Measurements from ENCODE around the gene ZNF577. TPM values are rescaled to one million over a fixed set of nuclear protein-coding genes. Genes with fewer than 3 reads are reported as not detected.

ZNF577 gene
- total RNA-seq, 1 donor from 2014 or later = 9.3 TPM

DNA sequence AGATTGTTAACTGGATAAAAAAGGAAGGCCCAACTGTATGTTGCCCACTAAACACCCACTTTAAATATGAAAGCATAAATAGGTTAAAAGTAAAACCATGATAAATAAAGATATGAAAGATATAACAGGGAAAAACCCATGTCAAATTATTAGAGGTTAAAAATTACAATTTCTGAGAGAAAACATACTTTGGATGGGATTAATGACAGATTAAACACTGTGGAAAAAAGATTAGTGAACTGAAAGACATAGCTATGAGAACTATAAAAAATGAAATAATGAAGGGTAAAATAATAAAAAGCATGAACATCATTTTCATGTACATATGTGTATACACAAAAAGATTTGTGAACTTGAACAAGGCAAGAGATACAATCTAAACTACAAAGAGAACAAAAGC lies 2.2 kb upstream of the ZNF577 start:
- Mint-ChIP-seq H3K27me3 (ENCODE audit: unreplicated experiment) (no peaks in the 10 kb centered on the region), H3K36me3 (ENCODE audit: low read depth, unreplicated experiment) (peaks cover 72% of the 10 kb centered on the region), H3K27ac (ENCODE audit: unreplicated experiment) (no peak overlapping the region), H3K4me3 (ENCODE audit: unreplicated experiment) (peak overlapping the region; percentile 64), H3K4me1 (ENCODE audit: unreplicated experiment) (peaks cover 4% of the 10 kb centered on the region), H3K9me3 (ENCODE audit: unreplicated experiment) (peaks cover 29% of the 10 kb centered on the region)
- TF ChIP-seq, protein P1, sequence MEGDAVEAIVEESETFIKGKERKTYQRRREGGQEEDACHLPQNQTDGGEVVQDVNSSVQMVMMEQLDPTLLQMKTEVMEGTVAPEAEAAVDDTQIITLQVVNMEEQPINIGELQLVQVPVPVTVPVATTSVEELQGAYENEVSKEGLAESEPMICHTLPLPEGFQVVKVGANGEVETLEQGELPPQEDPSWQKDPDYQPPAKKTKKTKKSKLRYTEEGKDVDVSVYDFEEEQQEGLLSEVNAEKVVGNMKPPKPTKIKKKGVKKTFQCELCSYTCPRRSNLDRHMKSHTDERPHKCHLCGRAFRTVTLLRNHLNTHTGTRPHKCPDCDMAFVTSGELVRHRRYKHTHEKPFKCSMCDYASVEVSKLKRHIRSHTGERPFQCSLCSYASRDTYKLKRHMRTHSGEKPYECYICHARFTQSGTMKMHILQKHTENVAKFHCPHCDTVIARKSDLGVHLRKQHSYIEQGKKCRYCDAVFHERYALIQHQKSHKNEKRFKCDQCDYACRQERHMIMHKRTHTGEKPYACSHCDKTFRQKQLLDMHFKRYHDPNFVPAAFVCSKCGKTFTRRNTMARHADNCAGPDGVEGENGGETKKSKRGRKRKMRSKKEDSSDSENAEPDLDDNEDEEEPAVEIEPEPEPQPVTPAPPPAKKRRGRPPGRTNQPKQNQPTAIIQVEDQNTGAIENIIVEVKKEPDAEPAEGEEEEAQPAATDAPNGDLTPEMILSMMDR (IDR thresholded peaks at IDR 0.05; ENCODE audit: unreplicated experiment) = no peak
- no peak for DNase-seq (ENCODE audit: low spot score)

DNA sequence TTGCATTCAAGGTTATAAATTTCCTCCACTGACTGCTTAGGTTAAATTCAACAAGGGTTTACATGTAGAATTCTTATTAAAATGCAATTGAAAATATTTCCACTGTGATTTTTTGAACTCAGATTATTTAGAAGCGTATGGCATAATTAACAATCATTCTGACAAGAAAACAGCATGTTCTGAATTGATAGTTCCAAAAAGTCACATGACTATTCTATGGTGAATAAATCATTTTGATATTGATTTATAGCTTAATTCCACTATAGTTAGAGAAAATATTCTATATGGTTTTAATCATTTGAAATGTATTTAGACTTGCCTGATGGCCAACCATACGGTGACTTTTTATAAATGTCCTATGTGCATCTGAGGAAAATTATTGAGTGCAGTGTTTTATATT lies 3.0 kb downstream of the ZNF577 start:
- Mint-ChIP-seq H3K27me3 (ENCODE audit: unreplicated experiment) (no peaks in the 10 kb centered on the region), H3K4me3 (ENCODE audit: unreplicated experiment) (no peak overlapping the region), H3K36me3 (ENCODE audit: low read depth, unreplicated experiment) (peaks cover 52% of the 10 kb centered on the region), H3K9me3 (ENCODE audit: unreplicated experiment) (peaks cover 12% of the 10 kb centered on the region), H3K4me1 (ENCODE audit: unreplicated experiment) (peaks cover 4% of the 10 kb centered on the region), H3K27ac (ENCODE audit: unreplicated experiment) (no peak overlapping the region)
- no peak for DNase-seq (ENCODE audit: low spot score)
- TF ChIP-seq, protein P1 (IDR thresholded peaks at IDR 0.05; ENCODE audit: unreplicated experiment) = no peak

DNA sequence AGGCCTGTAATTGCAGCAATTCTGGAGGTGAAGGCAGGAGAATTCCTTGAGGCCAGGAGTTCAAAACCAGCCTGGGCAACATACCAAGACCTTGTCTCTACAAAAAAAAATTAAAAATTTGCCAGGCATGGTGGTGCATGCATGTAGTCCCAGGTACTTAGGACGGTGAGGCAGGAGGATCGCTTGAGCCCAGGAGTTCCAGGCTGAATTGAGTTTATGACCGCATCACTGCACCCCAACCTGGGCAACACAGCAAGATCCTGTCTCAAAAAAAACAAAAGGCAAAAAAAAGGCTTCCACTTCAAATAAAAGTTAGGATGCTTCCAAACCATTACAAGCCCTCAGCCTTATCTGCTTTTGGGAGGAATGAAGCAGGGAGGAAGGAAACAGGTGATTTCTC lies 5.2 kb downstream of the ZNF577 start:
- peaks cover 13% of the 10 kb centered on the region for H3K9me3 Mint-ChIP-seq (ENCODE audit: unreplicated experiment)
- H3K27me3 Mint-ChIP-seq (ENCODE audit: unreplicated experiment) = no peaks in the 10 kb centered on the region
- H3K27ac Mint-ChIP-seq (ENCODE audit: unreplicated experiment) = no peak overlapping the region
- TF ChIP-seq, protein P1 (IDR thresholded peaks at IDR 0.05; ENCODE audit: unreplicated experiment) = no peak
- peaks cover 48% of the 10 kb centered on the region for H3K36me3 Mint-ChIP-seq (ENCODE audit: low read depth, unreplicated experiment)
- no peak overlapping the region for H3K4me3 Mint-ChIP-seq (ENCODE audit: unreplicated experiment)
- peaks cover 1% of the 10 kb centered on the region for H3K4me1 Mint-ChIP-seq (ENCODE audit: unreplicated experiment)
- no peak for DNase-seq (ENCODE audit: low spot score)

DNA sequence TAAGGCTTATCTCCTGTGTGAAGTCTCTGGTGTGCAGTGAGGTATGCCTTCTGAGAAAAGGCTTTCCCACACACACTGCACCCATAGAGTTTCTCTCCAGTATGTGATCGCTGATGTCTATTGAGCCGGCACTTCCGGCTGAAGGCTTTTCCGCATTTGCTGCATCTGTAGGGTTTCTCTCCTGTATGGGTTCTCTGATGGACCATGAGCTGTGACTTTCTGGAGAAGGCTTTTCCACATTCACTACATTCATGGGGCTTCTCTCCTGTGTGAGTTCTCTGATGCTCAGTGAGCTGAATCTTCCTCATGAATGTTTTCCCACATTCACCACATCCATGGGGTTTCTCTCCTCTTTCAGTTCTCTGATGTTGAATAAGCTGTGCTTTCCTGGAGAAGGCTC lies 14.7 kb downstream of the ZNF577 start:
- no peak overlapping the region for H3K27ac Mint-ChIP-seq (ENCODE audit: unreplicated experiment)
- TF ChIP-seq, protein P1 (IDR thresholded peaks at IDR 0.05; ENCODE audit: unreplicated experiment) = no peak
- H3K4me1 Mint-ChIP-seq (ENCODE audit: unreplicated experiment) = no peaks in the 10 kb centered on the region
- H3K4me3 Mint-ChIP-seq (ENCODE audit: unreplicated experiment) = peak overlapping the region; percentile 62
- H3K36me3 Mint-ChIP-seq (ENCODE audit: low read depth, unreplicated experiment) = peaks cover 98% of the 10 kb centered on the region
- peaks cover 6% of the 10 kb centered on the region for H3K27me3 Mint-ChIP-seq (ENCODE audit: unreplicated experiment)
- H3K9me3 Mint-ChIP-seq (ENCODE audit: unreplicated experiment) = peaks cover 70% of the 10 kb centered on the region
- DNase-seq (ENCODE audit: low spot score) = no peak

DNA sequence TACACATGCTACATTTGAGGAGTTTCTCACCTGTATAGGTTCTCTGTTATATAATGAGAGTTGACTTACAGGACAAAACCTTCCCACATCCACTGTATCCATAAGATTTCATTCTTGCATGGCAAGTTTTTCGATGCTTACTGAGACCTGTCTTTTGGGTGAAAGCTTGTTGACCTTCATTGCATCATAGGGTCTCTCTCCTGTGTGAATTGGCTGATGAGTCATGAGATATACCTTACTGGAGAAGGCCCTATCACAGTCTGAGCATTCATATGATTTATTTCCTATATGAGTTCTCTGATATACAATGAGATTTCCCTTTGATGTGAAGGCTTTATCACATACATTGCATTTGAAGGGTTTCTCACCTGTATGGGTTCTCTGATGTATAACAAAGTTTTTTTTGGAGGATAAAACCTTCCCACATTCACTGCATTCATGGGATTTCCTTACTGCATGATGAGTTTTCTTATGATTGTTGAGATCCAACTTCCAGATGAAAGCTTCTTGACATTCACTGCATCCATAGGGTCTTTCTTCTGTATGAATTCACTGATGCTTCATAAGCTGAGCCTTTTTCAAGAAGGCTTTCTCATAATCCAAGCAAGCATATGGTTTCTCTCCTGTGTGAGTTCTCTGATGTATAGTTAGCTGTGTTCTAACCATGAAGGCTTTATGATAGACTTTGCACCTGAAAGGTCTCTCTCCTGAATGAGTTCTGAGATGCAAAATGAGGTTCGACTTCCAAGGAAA lies 25.7 kb downstream of the ZNF577 start:
- H3K4me1 Mint-ChIP-seq (ENCODE audit: unreplicated experiment) = no peaks in the 10 kb centered on the region
- TF ChIP-seq, protein P1 (IDR thresholded peaks at IDR 0.05; ENCODE audit: unreplicated experiment) = no peak
- peaks cover 42% of the 10 kb centered on the region for H3K36me3 Mint-ChIP-seq (ENCODE audit: low read depth, unreplicated experiment)
- H3K4me3 Mint-ChIP-seq (ENCODE audit: unreplicated experiment) = no peak overlapping the region
- no peak overlapping the region for H3K27ac Mint-ChIP-seq (ENCODE audit: unreplicated experiment)
- H3K9me3 Mint-ChIP-seq (ENCODE audit: unreplicated experiment) = peaks cover 51% of the 10 kb centered on the region
- H3K27me3 Mint-ChIP-seq (ENCODE audit: unreplicated experiment) = peaks cover 7% of the 10 kb centered on the region
- no peak for DNase-seq (ENCODE audit: low spot score)
